Left lung (tissue), 10 donors: ENCODE results near the gene LITAFD. TPM values are rescaled to one million over a fixed set of nuclear protein-coding genes. Genes with fewer than 3 reads are reported as not detected.
A peak's percentile ranks its signal among the peaks of the same experiment; 100 is the strongest.

Source experiments
- ATAC-seq: fragments of 200-7000 bp; cut with Tn5 transposase; one replicate; pipeline ENCODE4 v1.9.1; 2020; ENCODE audit warnings: moderate library complexity
- DNase-seq, 4 donors: peaks; one replicate each; pipeline ENCODE4 v3.0.0-alpha.2; 2013 to 2020
- H3K27ac ChIP-seq, 2 donors: fragments of 200-600 bp; sonication (generic) in 1 of 2; one replicate each; pipeline versions ENCODE4 v1.5.0 to v1.8.0; 2020 to 2021
- H3K27me3 ChIP-seq, 2 donors: fragments of 200-600 bp; sonication (generic) in 1 of 2; one replicate each; pipeline versions ENCODE4 v1.5.0 to v1.8.0; 2020 to 2021
- H3K36me3 ChIP-seq, 2 donors: fragments of 200-600 bp; sonication (generic) in 1 of 2; one replicate each; pipeline versions ENCODE4 v1.5.0 to v1.8.0; 2020 to 2021
- H3K4me1 ChIP-seq, 2 donors: fragments of 200-600 bp; one replicate each; pipeline ENCODE4 v1.8.0; 2021
- H3K4me3 ChIP-seq, 2 donors: fragments of 200-600 bp; sonication (generic) in 1 of 2; one replicate each; pipeline versions ENCODE4 v1.5.0 to v1.8.0; 2020 to 2021; ENCODE audit warnings: mild to moderate bottlenecking in 1 of 2
- H3K9me3 ChIP-seq, 2 donors: fragments of 200-600 bp; sonication (generic) in 1 of 2; one replicate each; pipeline versions ENCODE4 v1.5.0 to v1.8.0; 2020 to 2021
- CTCF ChIP-seq, 2 donors: fragments of 200-600 bp; sonication (generic) in 1 of 2; IDR thresholded peaks; one replicate each; pipeline versions ENCODE4 v1.5.0 to v1.8.0; 2021; ENCODE audit warnings: antibody characterized with exemption in 2 of 2
- intact Hi-C, 2 donors: fragments of 100-400 bp; cut with DNase I; formaldehyde crosslinking; loops; one replicate each; pipeline versions ENCODE4 v1.11.2 to v1.14.2; 2022
- polyA plus RNA-seq, 6 donors: library from polyadenylated mRNA; unstranded; fragments of 120-200 nt; gene quantifications; one replicate each; pipeline ENCODE4 v1.2.1, GENCODE V29; 2013; ENCODE audit not compliant: insufficient read length in 6 of 6
- total RNA-seq, 2 donors: library from RNA; stranded (reverse); fragmentation: NEBNext Ultra II Directional; extraction: Animal tissue kit (Norgen Biotek cat#: 25700); gene quantifications; one replicate each; pipeline ENCODE4 v1.2.1, GENCODE V29; 2021
- donor health status: DM: no; HTN: yes; CAD: no.
- donor health status: DM: no; HTN: no; CAD: no.

Gene LITAFD
- total and polyA plus RNA-seq, 8 donors: 0.18 to 0.27 TPM; not detected in 6

GRCh38 chr16:8853611-8854010 lies 28.5 kb upstream of the LITAFD start:
- Histone ChIP-seq H3K27me3 (no peaks in the 10 kb centered on the region), H3K36me3 (peaks cover 0 to 92% of the 10 kb centered on the region in 2 donors), H3K4me1 (peaks cover 0 to 37% of the 10 kb centered on the region in 2 donors), H3K27ac (peak overlapping the region in 1 of 2 donors; percentile 68), H3K4me3 (no peak overlapping the region), H3K9me3 (no peaks in the 10 kb centered on the region)
- peak in 1 of 4 donors; percentile 13 for DNase-seq
- ATAC-seq: no peak
- intact Hi-C loops: no loop called here
- TF ChIP-seq CTCF (IDR thresholded peaks at IDR 0.05): no peak

- DNase-seq (peak in 2 of 4 donors; percentile 25 to 44), ATAC-seq (no peak)
- H3K27me3 ChIP-seq: no peaks in the 10 kb centered on the region
- peaks cover 0 to 40% of the 10 kb centered on the region in 2 donors for H3K4me1 ChIP-seq
- H3K27ac ChIP-seq: peak overlapping the region in 1 of 2 donors; percentile 58
- no peak overlapping the region for H3K4me3 ChIP-seq
- H3K36me3 ChIP-seq: peaks cover 0 to 92% of the 10 kb centered on the region in 2 donors
- TF ChIP-seq CTCF (IDR thresholded peaks at IDR 0.05): no peak
- intact Hi-C loops: no loop called here
- no peaks in the 10 kb centered on the region for H3K9me3 ChIP-seq
Measured at GRCh38 chr16:8854298-8854948, 27.7 kb upstream of the LITAFD start.

DNA sequence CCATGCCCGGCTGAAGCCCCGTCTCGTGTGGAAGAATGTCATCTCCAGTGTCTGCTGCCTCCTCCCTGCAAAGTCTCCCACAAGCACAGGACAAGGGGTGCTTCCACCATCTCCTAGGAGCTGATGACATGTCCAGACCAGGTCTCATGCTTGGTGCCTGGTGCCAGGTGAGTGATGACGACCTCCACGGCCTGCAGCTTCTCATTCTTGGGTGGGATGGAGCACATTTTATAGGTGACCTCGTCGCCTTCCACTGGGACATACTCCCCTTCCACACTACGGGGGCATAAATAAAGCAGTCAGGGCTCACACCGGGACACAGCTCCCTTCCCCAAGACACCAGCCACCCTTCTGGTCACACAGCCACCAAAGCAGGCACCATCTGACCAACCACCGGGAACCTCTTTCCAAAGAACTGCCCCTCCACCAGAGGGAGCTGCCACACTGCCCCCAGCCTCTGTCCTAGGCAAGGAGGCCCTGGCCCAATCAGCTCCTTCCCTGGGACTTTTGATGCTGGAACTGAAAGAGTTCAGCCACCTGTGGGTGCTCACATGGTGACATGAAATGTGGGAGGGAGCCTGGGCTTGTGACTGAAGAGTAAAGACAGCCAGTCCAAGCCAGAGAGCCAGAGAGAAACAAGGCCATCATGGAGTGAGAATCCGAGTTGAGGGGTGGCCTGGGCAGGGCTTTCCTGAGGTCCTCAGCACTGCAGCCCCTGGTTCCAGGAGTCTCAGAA lies 26.9 kb upstream of the LITAFD start:
- Histone ChIP-seq H3K36me3 (peaks cover 0 to 85% of the 10 kb centered on the region in 2 donors), H3K27me3 (no peaks in the 10 kb centered on the region), H3K4me1 (peaks cover 0 to 40% of the 10 kb centered on the region in 2 donors), H3K4me3 (no peak overlapping the region), H3K9me3 (no peaks in the 10 kb centered on the region), H3K27ac (peak overlapping the region; percentile 24 to 58)
- no peak for ATAC-seq
- DNase-seq: peak in 2 of 4 donors; percentile 21 to 43
- no peak for TF ChIP-seq CTCF (IDR thresholded peaks at IDR 0.05)
- intact Hi-C loops: no loop called here

- ATAC-seq: no peak
- Histone ChIP-seq H3K9me3 (no peaks in the 10 kb centered on the region), H3K36me3 (peaks cover 0 to 77% of the 10 kb centered on the region in 2 donors), H3K4me3 (no peak overlapping the region), H3K27me3 (no peaks in the 10 kb centered on the region), H3K27ac (peak overlapping the region in 1 of 2 donors; percentile 58), H3K4me1 (peaks cover 4 to 40% of the 10 kb centered on the region in 2 donors)
- peak in 1 of 4 donors; percentile 8 for DNase-seq
- intact Hi-C loops: no loop called here
- TF ChIP-seq CTCF (IDR thresholded peaks at IDR 0.05): no peak
Measured at GRCh38 chr16:8855972-8856371, 26.2 kb upstream of the LITAFD start.
